Stimulated activated CD4-positive, alpha-beta T cell treated with anti-CD3 and anti-CD28 coated beads, Interleukin-4, amount 100 ng/mL, for 1 hour (primary cell): ENCODE data around the gene SYT7.
"Not testable (repeated sequence)": the region's sequence is repeated elsewhere in the genome, so short reads cannot be mapped to it uniquely, and the experiment has no call there.

Experiments used
- DNase-seq: peaks from one replicate; pipeline ENCODE4 v3.0.0-alpha.2; 2020

Gene SYT7

GRCh38 chr11:61581030-61581928, at the start of gene SYT7:
Gene SYT7 (minus strand): TSS chr11:61581076. CDS start chr11:61580820, 256 bp downstream.
- DNase-seq: peak; percentile 96

- no peak for DNase-seq
Observed at GRCh38 chr11:61630089-61630488, 49.2 kb upstream of the SYT7 start.

GRCh38 chr11:61629082-61629833, 48.4 kb upstream of the SYT7 start:
- DNase-seq: no peak

GRCh38 chr11:61628662-61628970, 47.7 kb upstream of the SYT7 start:
- DNase-seq: no peak

- DNase-seq: peak; percentile 26
Observed at GRCh38 chr11:61627850-61628661, 47.2 kb upstream of the SYT7 start.

GRCh38 chr11:61626580-61627380, 45.9 kb upstream of the SYT7 start:
- DNase-seq: no peak

GRCh38 chr11:61625525-61625924, 44.6 kb upstream of the SYT7 start:
- no peak for DNase-seq

- DNase-seq: no peak
Observed at GRCh38 chr11:61621917-61622585, 41.2 kb upstream of the SYT7 start.

GRCh38 chr11:61619471-61620226, 38.8 kb upstream of the SYT7 start:
- no peak for DNase-seq

- DNase-seq: no peak
Observed at GRCh38 chr11:61618978-61619377, 38.1 kb upstream of the SYT7 start.

GRCh38 chr11:61617515-61617914, 36.6 kb upstream of the SYT7 start:
- no peak for DNase-seq

- no peak for DNase-seq
Observed at GRCh38 chr11:61616434-61616833, 35.6 kb upstream of the SYT7 start.

GRCh38 chr11:61614782-61615181, 33.9 kb upstream of the SYT7 start:
- not testable (repeated sequence) for DNase-seq

- no peak for DNase-seq
Observed at GRCh38 chr11:61613870-61614269, 33.0 kb upstream of the SYT7 start.

- no peak for DNase-seq
Observed at GRCh38 chr11:61613051-61613450, 32.2 kb upstream of the SYT7 start.

GRCh38 chr11:61611309-61611708, 30.4 kb upstream of the SYT7 start:
- no peak for DNase-seq

GRCh38 chr11:61610905-61611304, 30.0 kb upstream of the SYT7 start:
- DNase-seq: no peak

GRCh38 chr11:61609980-61610366, 29.1 kb upstream of the SYT7 start:
- DNase-seq: no peak

- no peak for DNase-seq
Observed at GRCh38 chr11:61609000-61609979, 28.4 kb upstream of the SYT7 start.
